Hepatocyte (in vitro differentiated cells): ENCODE results near the gene TECTB. TPM values are rescaled to one million over a fixed set of nuclear protein-coding genes. Genes with fewer than 3 reads are reported as not detected.

ENCODE experiments used
- DNase-seq: peaks from one replicate; pipeline ENCODE4 v3.0.0-alpha.2; 2016; ENCODE audit warnings: low spot score
- H2AFZ ChIP-seq: fragments of 200-600 bp; sonication (generic); 2 replicates; pipeline ENCODE4 v1.6.0; 2016; ENCODE audit warnings: antibody characterized with exemption, mild to moderate bottlenecking
- H3K27ac ChIP-seq: fragments of 200-600 bp; sonication (generic); 2 replicates; pipeline ENCODE4 v1.5.1; 2016; ENCODE audit warnings: mild to moderate bottlenecking
- H3K27me3 ChIP-seq: fragments of 200-600 bp; sonication (generic); 2 replicates; pipeline ENCODE4 v1.6.1; 2016
- H3K36me3 ChIP-seq: fragments of 200-600 bp; sonication (generic); replicated peaks from 2 replicates; pipeline ENCODE4 v1.5.1; 2016; ENCODE audit warnings: low read depth; ENCODE audit not compliant: insufficient read depth
- H3K4me1 ChIP-seq: fragments of 200-600 bp; sonication (generic); 2 replicates; pipeline ENCODE4 v1.5.1; 2016; ENCODE audit warnings: mild to moderate bottlenecking, moderate library complexity; ENCODE audit not compliant: insufficient read depth
- H3K4me2 ChIP-seq: fragments of 200-600 bp; sonication (generic); 2 replicates; pipeline ENCODE4 v1.6.0; 2016
- H3K4me3 ChIP-seq: fragments of 200-600 bp; sonication (generic); 2 replicates; pipeline ENCODE4 v1.5.1; 2016; ENCODE audit warnings: mild to moderate bottlenecking
- H3K79me2 ChIP-seq: fragments of 200-600 bp; sonication (generic); 2 replicates; pipeline ENCODE4 v1.6.0; 2017; ENCODE audit warnings: mild to moderate bottlenecking
- H3K9me2 ChIP-seq: fragments of 200-600 bp; sonication (generic); replicated peaks from 2 replicates; pipeline ENCODE4 v1.6.0; 2017; ENCODE audit warnings: mild to moderate bottlenecking; ENCODE audit not compliant: insufficient read depth
- H3K9me3 ChIP-seq: fragments of 200-600 bp; sonication (generic); 2 replicates; pipeline ENCODE4 v1.5.1; 2016; ENCODE audit warnings: low read depth, mild to moderate bottlenecking
- H4K20me1 ChIP-seq: fragments of 200-600 bp; sonication (generic); 2 replicates; pipeline ENCODE4 v1.6.0; 2016; ENCODE audit warnings: mild to moderate bottlenecking; ENCODE audit not compliant: insufficient read depth, poor library complexity, severe bottlenecking
- CTCF ChIP-seq: fragments of 200-600 bp; sonication (generic); IDR thresholded peaks from 2 replicates; pipeline ENCODE4 v1.5.1; 2016; ENCODE audit warnings: antibody characterized with exemption, mild to moderate bottlenecking; ENCODE audit not compliant: poor library complexity
- EZH2 ChIP-seq: fragments of 200-600 bp; sonication (generic); IDR thresholded peaks from 2 replicates; pipeline ENCODE4 v1.6.1; 2016; ENCODE audit warnings: antibody characterized with exemption, mild to moderate bottlenecking, borderline replicate concordance
- EZH2phosphoT487 ChIP-seq: fragments of 200-600 bp; sonication (generic); IDR thresholded peaks from one replicate; pipeline ENCODE4 v1.6.1; 2018; ENCODE audit warnings: antibody characterized with exemption, mild to moderate bottlenecking, low read depth, moderate library complexity; ENCODE audit not compliant: unreplicated experiment, severe bottlenecking
- WGBS: methylation state at CpG from one replicate; pipeline ENCODE4 v1.1.6; 2016; ENCODE audit warnings: low lambda C conversion rate; ENCODE audit errors: missing lambda C conversion rate; 5-methylcytosine and 5-hydroxymethylcytosine counted together
- polyA plus RNA-seq: library from polyadenylated mRNA; unstranded; fragments of >200 nt; fragmentation: Nextera tagmentation; extraction: Ambion mirVana; gene quantifications from 2 replicates; pipeline ENCODE4 v1.2.1, GENCODE V29; 2016
- total RNA-seq: library from RNA; depleted of rRNA; stranded (reverse); fragments of >200 nt; gene quantifications from 2 replicates; pipeline ENCODE4 v1.2.3, GENCODE V29; 2014

Gene TECTB
- total and polyA plus RNA-seq, 2 experiments from 2014 or later = 0.10 TPM; not detected in 1

GRCh38 chr10:112295853-112296830 lies 12.9 kb downstream of the TECTB start:
- 66% methylated on average over 8 of the region's 8 CpGs for WGBS
- H3K4me2 ChIP-seq = no peak overlapping the region
- no peak overlapping the region for H2AFZ ChIP-seq

DNA sequence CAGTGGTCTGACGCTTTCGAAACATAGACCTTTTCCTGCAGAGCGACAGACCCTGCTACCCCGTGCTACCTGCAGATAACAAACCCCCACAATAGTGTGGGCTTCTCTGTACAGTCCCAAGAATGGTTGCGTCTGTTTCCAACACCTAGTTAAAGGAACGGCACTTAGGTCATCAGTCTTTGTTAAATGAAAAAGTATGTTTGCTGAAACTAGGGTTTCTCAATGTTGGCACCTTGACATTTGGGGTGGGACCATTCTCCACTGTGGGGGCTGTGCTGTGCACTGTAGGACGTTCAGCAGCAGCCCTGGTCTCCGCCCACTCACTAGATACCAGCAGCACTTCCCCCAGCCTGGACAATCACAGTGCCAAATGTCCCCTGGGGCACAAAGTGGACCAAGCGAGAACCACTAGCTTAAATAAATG lies 13.7 kb downstream of the TECTB start:
- Histone ChIP-seq H3K4me2 (no peak overlapping the region), H3K9me2 (no peaks in the 10 kb centered on the region), H2AFZ (no peak overlapping the region), H3K9me3 (no peaks in the 10 kb centered on the region), H4K20me1 (no peaks in the 10 kb centered on the region), H3K4me1 (peaks cover 5% of the 10 kb centered on the region), H3K79me2 (no peaks in the 10 kb centered on the region), H3K36me3 (no peaks in the 10 kb centered on the region), H3K4me3 (no peak overlapping the region), H3K27me3 (no peaks in the 10 kb centered on the region), H3K27ac (no peak overlapping the region)
- TF ChIP-seq EZH2 (no peak), CTCF (no peak), EZH2phosphoT487 (no peak)
- WGBS = 81% methylated on average over 9 of the region's 9 CpGs
- no peak for DNase-seq

More at GRCh38 chr10:112295853-112296830, 12.9 kb downstream of the TECTB start:
- H3K9me3 ChIP-seq = no peaks in the 10 kb centered on the region
- no peaks in the 10 kb centered on the region for H3K79me2 ChIP-seq
- DNase-seq = no peak
- no peak overlapping the region for H3K27ac ChIP-seq
- peaks cover 5% of the 10 kb centered on the region for H3K4me1 ChIP-seq
- H3K27me3 ChIP-seq = no peaks in the 10 kb centered on the region
- TF ChIP-seq EZH2 (no peak), EZH2phosphoT487 (no peak), CTCF (no peak)
- H3K9me2 ChIP-seq = no peaks in the 10 kb centered on the region
- no peak overlapping the region for H3K4me3 ChIP-seq
- H3K36me3 ChIP-seq = no peaks in the 10 kb centered on the region
- no peaks in the 10 kb centered on the region for H4K20me1 ChIP-seq

GRCh38 chr10:112298581-112298980 lies 15.4 kb downstream of the TECTB start:
- H3K4me2 ChIP-seq = no peak overlapping the region
- no peaks in the 10 kb centered on the region for H3K36me3 ChIP-seq
- no peak overlapping the region for H2AFZ ChIP-seq

More at GRCh38 chr10:112298581-112298980, 15.4 kb downstream of the TECTB start:
- no peaks in the 10 kb centered on the region for H3K9me3 ChIP-seq
- no peak overlapping the region for H3K4me3 ChIP-seq
- peaks cover 12% of the 10 kb centered on the region for H3K4me1 ChIP-seq
- 79% methylated on average over 6 of the region's 6 CpGs for WGBS
- no peaks in the 10 kb centered on the region for H3K9me2 ChIP-seq
- no peak for TF ChIP-seq CTCF
- no peak for TF ChIP-seq EZH2phosphoT487
- no peak overlapping the region for H3K27ac ChIP-seq
- no peaks in the 10 kb centered on the region for H3K79me2 ChIP-seq
- H4K20me1 ChIP-seq = no peaks in the 10 kb centered on the region
- DNase-seq = no peak
- no peaks in the 10 kb centered on the region for H3K27me3 ChIP-seq
